ENCODE measurements around the gene OR10G3. TPM values are rescaled to one million over a fixed set of nuclear protein-coding genes. Genes with fewer than 3 reads are reported as not detected.

The OR10G3 gene
- total and polyA plus RNA-seq, 2 of the 13 experiments (the other 11 are each of a cell fraction or from before 2014, with no cell fraction given) = not detected

DNA sequence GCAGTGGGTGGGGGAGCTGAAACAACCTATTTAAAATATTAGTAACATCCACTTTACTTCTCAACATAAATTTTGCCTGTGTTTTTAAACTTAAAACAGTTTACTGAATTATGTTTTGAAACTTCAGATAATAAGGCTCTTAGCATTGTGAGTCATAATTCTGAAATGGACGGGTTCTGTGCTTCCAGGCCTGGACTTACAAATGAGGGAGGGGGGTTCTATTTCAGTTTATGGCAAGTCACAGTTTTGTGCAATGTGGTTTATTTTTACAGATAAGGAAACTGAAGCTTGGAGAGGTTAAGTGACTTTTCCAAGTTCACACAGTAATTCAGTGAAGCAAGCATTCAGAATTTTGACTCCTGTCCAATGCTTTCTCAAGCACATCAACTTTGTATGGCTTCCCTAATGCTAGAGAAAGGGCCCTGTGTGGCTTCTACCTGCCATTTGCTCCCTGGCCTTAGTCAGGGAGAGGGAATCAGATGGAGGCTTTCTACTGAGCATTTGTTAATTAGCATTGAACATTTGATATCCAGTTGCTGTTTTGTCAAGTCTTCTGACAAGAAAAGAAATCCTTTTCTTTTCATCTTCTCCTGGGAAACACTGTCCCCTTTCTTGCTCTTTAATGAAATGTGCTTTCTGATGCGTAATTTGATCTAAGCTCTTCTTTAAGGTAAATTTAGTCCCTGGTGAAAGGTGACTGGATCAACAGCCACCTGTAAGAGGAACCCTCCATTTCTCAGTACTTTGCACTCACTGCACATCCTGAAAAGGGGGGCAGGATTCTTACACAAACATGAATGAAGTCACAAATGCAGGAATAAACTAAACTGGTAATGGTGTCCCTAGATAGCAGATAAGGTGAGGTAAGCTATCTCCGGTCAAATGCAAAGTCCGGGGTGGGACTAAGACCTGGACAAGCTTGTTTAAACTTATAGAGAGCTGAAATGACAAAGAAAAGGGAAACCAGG is 51.2 kb downstream of the OR10G3 start (continued):
- no peak for TF ChIP-seq ARNT (IDR thresholded peaks at IDR 0.05)
- no peak for TF ChIP-seq ZNF816 (CRISPR knock-in tag; IDR thresholded peaks at IDR 0.05; ENCODE audit: borderline replicate concordance)
- TF ChIP-seq DR1 (CRISPR knock-in tag; IDR thresholded peaks at IDR 0.05) = no peak
- peak; percentile 83; the same call in 1 of the 2 replicates for TF ChIP-seq ZBTB7B (CRISPR knock-in tag; IDR thresholded peaks at IDR 0.05)
- peak; percentile 90 for TF ChIP-seq TARDBP (CRISPR knock-in tag; IDR thresholded peaks at IDR 0.05)
- no peak for TF ChIP-seq ZNF605 (CRISPR knock-in tag; IDR thresholded peaks at IDR 0.05)
- no peak for TF ChIP-seq ZNF382 (CRISPR knock-in tag; IDR thresholded peaks at IDR 0.05; ENCODE audit: borderline replicate concordance)
- TF ChIP-seq ISL2 (CRISPR knock-in tag; IDR thresholded peaks at IDR 0.05) = peak; percentile 71; the same call in 1 of the 2 replicates
- TF ChIP-seq, protein P1, sequence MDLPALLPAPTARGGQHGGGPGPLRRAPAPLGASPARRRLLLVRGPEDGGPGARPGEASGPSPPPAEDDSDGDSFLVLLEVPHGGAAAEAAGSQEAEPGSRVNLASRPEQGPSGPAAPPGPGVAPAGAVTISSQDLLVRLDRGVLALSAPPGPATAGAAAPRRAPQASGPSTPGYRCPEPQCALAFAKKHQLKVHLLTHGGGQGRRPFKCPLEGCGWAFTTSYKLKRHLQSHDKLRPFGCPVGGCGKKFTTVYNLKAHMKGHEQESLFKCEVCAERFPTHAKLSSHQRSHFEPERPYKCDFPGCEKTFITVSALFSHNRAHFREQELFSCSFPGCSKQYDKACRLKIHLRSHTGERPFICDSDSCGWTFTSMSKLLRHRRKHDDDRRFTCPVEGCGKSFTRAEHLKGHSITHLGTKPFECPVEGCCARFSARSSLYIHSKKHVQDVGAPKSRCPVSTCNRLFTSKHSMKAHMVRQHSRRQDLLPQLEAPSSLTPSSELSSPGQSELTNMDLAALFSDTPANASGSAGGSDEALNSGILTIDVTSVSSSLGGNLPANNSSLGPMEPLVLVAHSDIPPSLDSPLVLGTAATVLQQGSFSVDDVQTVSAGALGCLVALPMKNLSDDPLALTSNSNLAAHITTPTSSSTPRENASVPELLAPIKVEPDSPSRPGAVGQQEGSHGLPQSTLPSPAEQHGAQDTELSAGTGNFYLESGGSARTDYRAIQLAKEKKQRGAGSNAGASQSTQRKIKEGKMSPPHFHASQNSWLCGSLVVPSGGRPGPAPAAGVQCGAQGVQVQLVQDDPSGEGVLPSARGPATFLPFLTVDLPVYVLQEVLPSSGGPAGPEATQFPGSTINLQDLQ (CRISPR knock-in tag; IDR thresholded peaks at IDR 0.05) = no peak
- TF ChIP-seq HNF4A (CRISPR knock-in tag; IDR thresholded peaks at IDR 0.05) = peak; percentile 94
- peak; percentile 88 for TF ChIP-seq HOXA3 (CRISPR knock-in tag; IDR thresholded peaks at IDR 0.05)
- TF ChIP-seq ZNF747 (CRISPR knock-in tag; IDR thresholded peaks at IDR 0.05; ENCODE audit: borderline replicate concordance) = peak; percentile 18; the same call in 1 of the 2 replicates
- TF ChIP-seq CREM (IDR thresholded peaks at IDR 0.05) = peak; percentile 77
- TF ChIP-seq CREM (CRISPR knock-in tag; IDR thresholded peaks at IDR 0.05) = no peak
- TF ChIP-seq GFI1 (CRISPR knock-in tag; IDR thresholded peaks at IDR 0.05; ENCODE audit: borderline replicate concordance) = peak; percentile 43
- no peak for TF ChIP-seq IRX3 (CRISPR knock-in tag; IDR thresholded peaks at IDR 0.05; ENCODE audit: borderline replicate concordance, low read depth)
- no peak for TF ChIP-seq GTF3A (CRISPR knock-in tag; conservative IDR thresholded peaks at IDR 0.05)
- peak; percentile 93 for TF ChIP-seq JUN (CRISPR knock-in tag; IDR thresholded peaks at IDR 0.05)
- no peak for TF ChIP-seq POLR2AphosphoS2 (IDR thresholded peaks at IDR 0.05; ENCODE audit: low read depth, low read length)
- no peak for TF ChIP-seq ZNF296 (CRISPR knock-in tag; conservative IDR thresholded peaks at IDR 0.05)
- no peak for TF ChIP-seq TOE1 (CRISPR knock-in tag; IDR thresholded peaks at IDR 0.05)
- TF ChIP-seq HOXA5 (CRISPR knock-in tag; IDR thresholded peaks at IDR 0.05) = no peak
- TF ChIP-seq, protein P2, sequence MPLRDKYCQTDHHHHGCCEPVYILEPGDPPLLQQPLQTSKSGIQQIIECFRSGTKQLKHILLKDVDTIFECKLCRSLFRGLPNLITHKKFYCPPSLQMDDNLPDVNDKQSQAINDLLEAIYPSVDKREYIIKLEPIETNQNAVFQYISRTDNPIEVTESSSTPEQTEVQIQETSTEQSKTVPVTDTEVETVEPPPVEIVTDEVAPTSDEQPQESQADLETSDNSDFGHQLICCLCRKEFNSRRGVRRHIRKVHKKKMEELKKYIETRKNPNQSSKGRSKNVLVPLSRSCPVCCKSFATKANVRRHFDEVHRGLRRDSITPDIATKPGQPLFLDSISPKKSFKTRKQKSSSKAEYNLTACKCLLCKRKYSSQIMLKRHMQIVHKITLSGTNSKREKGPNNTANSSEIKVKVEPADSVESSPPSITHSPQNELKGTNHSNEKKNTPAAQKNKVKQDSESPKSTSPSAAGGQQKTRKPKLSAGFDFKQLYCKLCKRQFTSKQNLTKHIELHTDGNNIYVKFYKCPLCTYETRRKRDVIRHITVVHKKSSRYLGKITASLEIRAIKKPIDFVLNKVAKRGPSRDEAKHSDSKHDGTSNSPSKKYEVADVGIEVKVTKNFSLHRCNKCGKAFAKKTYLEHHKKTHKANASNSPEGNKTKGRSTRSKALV (CRISPR knock-in tag; IDR thresholded peaks at IDR 0.05) = 0 out of 2 replicates have a peak, but pooled peaks have one; percentile 7
- TF ChIP-seq HMGA1 (CRISPR knock-in tag; conservative IDR thresholded peaks at IDR 0.05) = no peak
- peak; percentile 84; the same call in 1 of the 2 replicates for TF ChIP-seq RARA (CRISPR knock-in tag; IDR thresholded peaks at IDR 0.05)
- TF ChIP-seq, protein P3, sequence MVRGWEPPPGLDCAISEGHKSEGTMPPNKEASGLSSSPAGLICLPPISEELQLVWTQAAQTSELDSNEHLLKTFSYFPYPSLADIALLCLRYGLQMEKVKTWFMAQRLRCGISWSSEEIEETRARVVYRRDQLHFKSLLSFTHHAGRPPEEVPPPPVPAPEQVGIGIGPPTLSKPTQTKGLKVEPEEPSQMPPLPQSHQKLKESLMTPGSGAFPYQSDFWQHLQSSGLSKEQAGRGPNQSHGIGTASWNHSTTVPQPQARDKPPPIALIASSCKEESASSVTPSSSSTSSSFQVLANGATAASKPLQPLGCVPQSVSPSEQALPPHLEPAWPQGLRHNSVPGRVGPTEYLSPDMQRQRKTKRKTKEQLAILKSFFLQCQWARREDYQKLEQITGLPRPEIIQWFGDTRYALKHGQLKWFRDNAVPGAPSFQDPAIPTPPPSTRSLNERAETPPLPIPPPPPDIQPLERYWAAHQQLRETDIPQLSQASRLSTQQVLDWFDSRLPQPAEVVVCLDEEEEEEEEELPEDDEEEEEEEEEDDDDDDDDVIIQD (CRISPR knock-in tag; IDR thresholded peaks at IDR 0.05; ENCODE audit: low read depth) = peak; percentile 90

All from HepG2 (cell line).